PFSK-1 (cell line): ENCODE measurements around the gene USP11.

Experiments
- FOXP2 ChIP-seq: optimal IDR thresholded peaks from 2 replicates; pipeline ENCODE3; 2011; ENCODE audit warnings: borderline replicate concordance, control low read depth, inconsistent platforms; ENCODE audit not compliant: insufficient read depth; ENCODE audit errors: extremely low read length, extremely low read depth
- POLR2AphosphoS5 ChIP-seq: IDR thresholded peaks from 2 replicates; pipeline ENCODE4 v1.6.1; 2012; ENCODE audit warnings: low read depth, mild to moderate bottlenecking, control low read depth, low read length, moderate library complexity
- SIN3A ChIP-seq: IDR thresholded peaks from 2 replicates; pipeline ENCODE4 v1.6.1; 2012; ENCODE audit warnings: mild to moderate bottlenecking, low read length, moderate library complexity, borderline replicate concordance; ENCODE audit not compliant: insufficient read depth
- TAF1 ChIP-seq: IDR thresholded peaks from 2 replicates; pipeline ENCODE4 v1.6.1; 2012; ENCODE audit warnings: low read length, control low read depth, borderline replicate concordance; ENCODE audit not compliant: insufficient read depth
- TF ChIP-seq, protein P1 (sequence below), 2 experiments: IDR thresholded peaks; 2 replicates each; pipeline versions ENCODE4 v1.6.1 to v1.8.0; 2011 to 2012; ENCODE audit warnings: low read depth in 2 of 2, low read length in 2 of 2, control low read depth in 1 of 2, inconsistent platforms in 1 of 2, mild to moderate bottlenecking in 1 of 2, moderate library complexity in 1 of 2; ENCODE audit not compliant: insufficient read depth in 1 of 2

DNA sequence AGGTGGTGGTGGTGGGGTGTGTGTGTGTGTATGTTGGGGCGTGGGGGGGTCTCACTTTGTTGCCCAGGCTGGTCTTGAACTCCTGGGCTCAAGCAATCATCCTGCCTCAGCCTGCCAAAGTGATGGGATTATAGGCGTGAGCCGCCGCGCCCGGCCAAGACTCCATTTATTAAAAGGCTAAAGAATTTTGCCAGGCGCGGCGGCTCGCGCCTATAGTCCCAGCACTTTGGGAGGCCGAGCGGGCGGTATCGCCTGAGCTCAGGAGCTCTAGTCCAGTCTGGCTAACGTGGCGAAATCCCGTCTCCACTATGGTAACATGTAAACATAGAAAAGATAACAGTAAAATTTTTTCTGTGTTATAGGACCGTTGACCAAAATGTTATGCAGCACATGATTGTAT lies 42.9 kb upstream of the USP11 start:
- TF ChIP-seq POLR2AphosphoS5 (no peak), TAF1 (no peak), SIN3A (no peak), FOXP2 (no peak)
- TF ChIP-seq, protein P1, sequence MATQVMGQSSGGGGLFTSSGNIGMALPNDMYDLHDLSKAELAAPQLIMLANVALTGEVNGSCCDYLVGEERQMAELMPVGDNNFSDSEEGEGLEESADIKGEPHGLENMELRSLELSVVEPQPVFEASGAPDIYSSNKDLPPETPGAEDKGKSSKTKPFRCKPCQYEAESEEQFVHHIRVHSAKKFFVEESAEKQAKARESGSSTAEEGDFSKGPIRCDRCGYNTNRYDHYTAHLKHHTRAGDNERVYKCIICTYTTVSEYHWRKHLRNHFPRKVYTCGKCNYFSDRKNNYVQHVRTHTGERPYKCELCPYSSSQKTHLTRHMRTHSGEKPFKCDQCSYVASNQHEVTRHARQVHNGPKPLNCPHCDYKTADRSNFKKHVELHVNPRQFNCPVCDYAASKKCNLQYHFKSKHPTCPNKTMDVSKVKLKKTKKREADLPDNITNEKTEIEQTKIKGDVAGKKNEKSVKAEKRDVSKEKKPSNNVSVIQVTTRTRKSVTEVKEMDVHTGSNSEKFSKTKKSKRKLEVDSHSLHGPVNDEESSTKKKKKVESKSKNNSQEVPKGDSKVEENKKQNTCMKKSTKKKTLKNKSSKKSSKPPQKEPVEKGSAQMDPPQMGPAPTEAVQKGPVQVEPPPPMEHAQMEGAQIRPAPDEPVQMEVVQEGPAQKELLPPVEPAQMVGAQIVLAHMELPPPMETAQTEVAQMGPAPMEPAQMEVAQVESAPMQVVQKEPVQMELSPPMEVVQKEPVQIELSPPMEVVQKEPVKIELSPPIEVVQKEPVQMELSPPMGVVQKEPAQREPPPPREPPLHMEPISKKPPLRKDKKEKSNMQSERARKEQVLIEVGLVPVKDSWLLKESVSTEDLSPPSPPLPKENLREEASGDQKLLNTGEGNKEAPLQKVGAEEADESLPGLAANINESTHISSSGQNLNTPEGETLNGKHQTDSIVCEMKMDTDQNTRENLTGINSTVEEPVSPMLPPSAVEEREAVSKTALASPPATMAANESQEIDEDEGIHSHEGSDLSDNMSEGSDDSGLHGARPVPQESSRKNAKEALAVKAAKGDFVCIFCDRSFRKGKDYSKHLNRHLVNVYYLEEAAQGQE (IDR thresholded peaks at IDR 0.05; ENCODE audit: insufficient read depth in 1 of 2, low read depth in 2 of 2, low read length in 2 of 2): no peak
